ENCODE results near the gene DOCK9.

DNA sequence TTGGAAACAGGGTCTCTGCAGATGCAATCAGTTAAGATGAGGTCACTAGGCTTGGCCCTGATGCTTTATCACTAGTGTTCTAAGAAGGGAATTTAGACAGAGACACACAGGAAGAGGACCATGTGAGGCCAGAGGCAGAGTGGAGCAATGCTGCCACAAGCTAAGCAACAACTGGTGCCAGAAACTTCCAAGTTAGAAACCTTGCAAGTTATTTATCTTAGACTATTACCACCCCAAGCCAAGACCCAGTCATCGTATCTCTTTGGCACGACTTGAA lies 81.1 kb downstream of the DOCK9 start:
- TF ChIP-seq, protein P1, sequence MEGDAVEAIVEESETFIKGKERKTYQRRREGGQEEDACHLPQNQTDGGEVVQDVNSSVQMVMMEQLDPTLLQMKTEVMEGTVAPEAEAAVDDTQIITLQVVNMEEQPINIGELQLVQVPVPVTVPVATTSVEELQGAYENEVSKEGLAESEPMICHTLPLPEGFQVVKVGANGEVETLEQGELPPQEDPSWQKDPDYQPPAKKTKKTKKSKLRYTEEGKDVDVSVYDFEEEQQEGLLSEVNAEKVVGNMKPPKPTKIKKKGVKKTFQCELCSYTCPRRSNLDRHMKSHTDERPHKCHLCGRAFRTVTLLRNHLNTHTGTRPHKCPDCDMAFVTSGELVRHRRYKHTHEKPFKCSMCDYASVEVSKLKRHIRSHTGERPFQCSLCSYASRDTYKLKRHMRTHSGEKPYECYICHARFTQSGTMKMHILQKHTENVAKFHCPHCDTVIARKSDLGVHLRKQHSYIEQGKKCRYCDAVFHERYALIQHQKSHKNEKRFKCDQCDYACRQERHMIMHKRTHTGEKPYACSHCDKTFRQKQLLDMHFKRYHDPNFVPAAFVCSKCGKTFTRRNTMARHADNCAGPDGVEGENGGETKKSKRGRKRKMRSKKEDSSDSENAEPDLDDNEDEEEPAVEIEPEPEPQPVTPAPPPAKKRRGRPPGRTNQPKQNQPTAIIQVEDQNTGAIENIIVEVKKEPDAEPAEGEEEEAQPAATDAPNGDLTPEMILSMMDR (IDR thresholded peaks at IDR 0.05), result no peak
- TF ChIP-seq, protein P2, sequence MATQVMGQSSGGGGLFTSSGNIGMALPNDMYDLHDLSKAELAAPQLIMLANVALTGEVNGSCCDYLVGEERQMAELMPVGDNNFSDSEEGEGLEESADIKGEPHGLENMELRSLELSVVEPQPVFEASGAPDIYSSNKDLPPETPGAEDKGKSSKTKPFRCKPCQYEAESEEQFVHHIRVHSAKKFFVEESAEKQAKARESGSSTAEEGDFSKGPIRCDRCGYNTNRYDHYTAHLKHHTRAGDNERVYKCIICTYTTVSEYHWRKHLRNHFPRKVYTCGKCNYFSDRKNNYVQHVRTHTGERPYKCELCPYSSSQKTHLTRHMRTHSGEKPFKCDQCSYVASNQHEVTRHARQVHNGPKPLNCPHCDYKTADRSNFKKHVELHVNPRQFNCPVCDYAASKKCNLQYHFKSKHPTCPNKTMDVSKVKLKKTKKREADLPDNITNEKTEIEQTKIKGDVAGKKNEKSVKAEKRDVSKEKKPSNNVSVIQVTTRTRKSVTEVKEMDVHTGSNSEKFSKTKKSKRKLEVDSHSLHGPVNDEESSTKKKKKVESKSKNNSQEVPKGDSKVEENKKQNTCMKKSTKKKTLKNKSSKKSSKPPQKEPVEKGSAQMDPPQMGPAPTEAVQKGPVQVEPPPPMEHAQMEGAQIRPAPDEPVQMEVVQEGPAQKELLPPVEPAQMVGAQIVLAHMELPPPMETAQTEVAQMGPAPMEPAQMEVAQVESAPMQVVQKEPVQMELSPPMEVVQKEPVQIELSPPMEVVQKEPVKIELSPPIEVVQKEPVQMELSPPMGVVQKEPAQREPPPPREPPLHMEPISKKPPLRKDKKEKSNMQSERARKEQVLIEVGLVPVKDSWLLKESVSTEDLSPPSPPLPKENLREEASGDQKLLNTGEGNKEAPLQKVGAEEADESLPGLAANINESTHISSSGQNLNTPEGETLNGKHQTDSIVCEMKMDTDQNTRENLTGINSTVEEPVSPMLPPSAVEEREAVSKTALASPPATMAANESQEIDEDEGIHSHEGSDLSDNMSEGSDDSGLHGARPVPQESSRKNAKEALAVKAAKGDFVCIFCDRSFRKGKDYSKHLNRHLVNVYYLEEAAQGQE (IDR thresholded peaks at IDR 0.05; ENCODE audit: insufficient read depth in 1 of 2, low read depth in 2 of 2, low read length in 1 of 2), result no peak
- no peak for TF ChIP-seq SIN3A (IDR thresholded peaks at IDR 0.05; ENCODE audit: borderline replicate concordance, insufficient read depth, low read depth, low read length)

Measured in Panc1 (cell line).